Ishikawa (cell line): Measurements from ENCODE around the gene ITIH6.

Experiments used
- CEBPB ChIP-seq: IDR thresholded peaks from 2 replicates; pipeline ENCODE4 v1.6.1; 2012
- EGR1 ChIP-seq: IDR thresholded peaks from 2 replicates; pipeline ENCODE4 v1.6.1; 2012
- EP300 ChIP-seq: IDR thresholded peaks from 2 replicates; pipeline ENCODE4 v1.6.1; 2012; ENCODE audit warnings: borderline replicate concordance
- FOXM1 ChIP-seq: IDR thresholded peaks from 2 replicates; pipeline ENCODE4 v1.6.1; 2012; ENCODE audit warnings: low read depth, borderline replicate concordance
- RAD21 ChIP-seq: IDR thresholded peaks from 2 replicates; pipeline ENCODE4 v1.6.1; 2012; ENCODE audit warnings: low read depth
- TAF1 ChIP-seq: IDR thresholded peaks from 2 replicates; pipeline ENCODE4 v1.6.1; 2012; ENCODE audit warnings: low read depth, mild to moderate bottlenecking
- TCF12 ChIP-seq: IDR thresholded peaks from 2 replicates; pipeline ENCODE4 v1.6.1; 2012; ENCODE audit warnings: low read depth
- YY1 ChIP-seq: IDR thresholded peaks from 2 replicates; pipeline ENCODE4 v1.6.1; 2012; ENCODE audit warnings: low read depth
- ZBTB7A ChIP-seq: IDR thresholded peaks from 2 replicates; pipeline ENCODE4 v1.6.1; 2012; ENCODE audit warnings: low read depth
- TF ChIP-seq, protein P1 (sequence below): IDR thresholded peaks from 2 replicates; pipeline ENCODE4 v1.6.1; 2012; ENCODE audit warnings: low read depth, mild to moderate bottlenecking
- TF ChIP-seq, protein P2 (sequence below): IDR thresholded peaks from 2 replicates; pipeline ENCODE4 v1.6.1; 2012
- TF ChIP-seq, protein P3 (sequence below): IDR thresholded peaks from 2 replicates; pipeline ENCODE4 v1.6.1; 2012

DNA sequence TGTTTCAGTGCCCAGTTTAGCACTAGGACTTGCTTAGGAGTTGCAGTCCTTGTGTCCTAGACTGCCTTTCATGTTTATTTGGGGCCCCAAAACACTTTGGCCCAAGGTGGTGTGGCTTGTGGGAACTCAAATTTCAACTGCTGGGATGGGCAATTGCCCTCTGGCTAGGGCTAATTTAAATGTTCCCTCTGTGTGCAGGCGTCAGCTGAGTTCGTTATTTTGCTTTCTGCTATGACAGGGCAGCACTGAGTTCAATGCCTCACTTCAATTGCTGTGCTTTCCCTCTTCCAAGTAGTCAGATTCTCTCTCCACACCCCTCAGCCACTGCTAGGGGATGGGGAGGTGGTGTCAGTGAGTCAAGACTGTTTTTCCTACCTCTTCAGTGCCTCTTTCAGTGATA lies 51.1 kb downstream of the ITIH6 start:
- no peak for TF ChIP-seq EGR1
- TF ChIP-seq TAF1 = no peak
- TF ChIP-seq CEBPB = no peak
- TF ChIP-seq RAD21 = no peak
- TF ChIP-seq, protein P1, sequence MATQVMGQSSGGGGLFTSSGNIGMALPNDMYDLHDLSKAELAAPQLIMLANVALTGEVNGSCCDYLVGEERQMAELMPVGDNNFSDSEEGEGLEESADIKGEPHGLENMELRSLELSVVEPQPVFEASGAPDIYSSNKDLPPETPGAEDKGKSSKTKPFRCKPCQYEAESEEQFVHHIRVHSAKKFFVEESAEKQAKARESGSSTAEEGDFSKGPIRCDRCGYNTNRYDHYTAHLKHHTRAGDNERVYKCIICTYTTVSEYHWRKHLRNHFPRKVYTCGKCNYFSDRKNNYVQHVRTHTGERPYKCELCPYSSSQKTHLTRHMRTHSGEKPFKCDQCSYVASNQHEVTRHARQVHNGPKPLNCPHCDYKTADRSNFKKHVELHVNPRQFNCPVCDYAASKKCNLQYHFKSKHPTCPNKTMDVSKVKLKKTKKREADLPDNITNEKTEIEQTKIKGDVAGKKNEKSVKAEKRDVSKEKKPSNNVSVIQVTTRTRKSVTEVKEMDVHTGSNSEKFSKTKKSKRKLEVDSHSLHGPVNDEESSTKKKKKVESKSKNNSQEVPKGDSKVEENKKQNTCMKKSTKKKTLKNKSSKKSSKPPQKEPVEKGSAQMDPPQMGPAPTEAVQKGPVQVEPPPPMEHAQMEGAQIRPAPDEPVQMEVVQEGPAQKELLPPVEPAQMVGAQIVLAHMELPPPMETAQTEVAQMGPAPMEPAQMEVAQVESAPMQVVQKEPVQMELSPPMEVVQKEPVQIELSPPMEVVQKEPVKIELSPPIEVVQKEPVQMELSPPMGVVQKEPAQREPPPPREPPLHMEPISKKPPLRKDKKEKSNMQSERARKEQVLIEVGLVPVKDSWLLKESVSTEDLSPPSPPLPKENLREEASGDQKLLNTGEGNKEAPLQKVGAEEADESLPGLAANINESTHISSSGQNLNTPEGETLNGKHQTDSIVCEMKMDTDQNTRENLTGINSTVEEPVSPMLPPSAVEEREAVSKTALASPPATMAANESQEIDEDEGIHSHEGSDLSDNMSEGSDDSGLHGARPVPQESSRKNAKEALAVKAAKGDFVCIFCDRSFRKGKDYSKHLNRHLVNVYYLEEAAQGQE = no peak
- no peak for TF ChIP-seq EP300
- no peak for TF ChIP-seq ZBTB7A
- TF ChIP-seq, protein P2, sequence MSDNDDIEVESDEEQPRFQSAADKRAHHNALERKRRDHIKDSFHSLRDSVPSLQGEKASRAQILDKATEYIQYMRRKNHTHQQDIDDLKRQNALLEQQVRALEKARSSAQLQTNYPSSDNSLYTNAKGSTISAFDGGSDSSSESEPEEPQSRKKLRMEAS = no peak
- TF ChIP-seq FOXM1 = no peak
- TF ChIP-seq, protein P3, sequence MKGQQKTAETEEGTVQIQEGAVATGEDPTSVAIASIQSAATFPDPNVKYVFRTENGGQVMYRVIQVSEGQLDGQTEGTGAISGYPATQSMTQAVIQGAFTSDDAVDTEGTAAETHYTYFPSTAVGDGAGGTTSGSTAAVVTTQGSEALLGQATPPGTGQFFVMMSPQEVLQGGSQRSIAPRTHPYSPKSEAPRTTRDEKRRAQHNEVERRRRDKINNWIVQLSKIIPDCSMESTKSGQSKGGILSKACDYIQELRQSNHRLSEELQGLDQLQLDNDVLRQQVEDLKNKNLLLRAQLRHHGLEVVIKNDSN = no peak
- no peak for TF ChIP-seq TCF12
- TF ChIP-seq YY1 = no peak
